COLO668 (cell line): ENCODE results near the gene MXRA7.
"Not testable (repeated sequence)": the region's sequence is repeated elsewhere in the genome, so short reads cannot be mapped to it uniquely, and the experiment has no call there.

Experiments
- DNase-seq: peaks from one replicate; lab custom pipeline; 2025; ENCODE audit not compliant: unreplicated experiment; lab: John Stamatoyannopoulos, UW

Gene MXRA7

DNA sequence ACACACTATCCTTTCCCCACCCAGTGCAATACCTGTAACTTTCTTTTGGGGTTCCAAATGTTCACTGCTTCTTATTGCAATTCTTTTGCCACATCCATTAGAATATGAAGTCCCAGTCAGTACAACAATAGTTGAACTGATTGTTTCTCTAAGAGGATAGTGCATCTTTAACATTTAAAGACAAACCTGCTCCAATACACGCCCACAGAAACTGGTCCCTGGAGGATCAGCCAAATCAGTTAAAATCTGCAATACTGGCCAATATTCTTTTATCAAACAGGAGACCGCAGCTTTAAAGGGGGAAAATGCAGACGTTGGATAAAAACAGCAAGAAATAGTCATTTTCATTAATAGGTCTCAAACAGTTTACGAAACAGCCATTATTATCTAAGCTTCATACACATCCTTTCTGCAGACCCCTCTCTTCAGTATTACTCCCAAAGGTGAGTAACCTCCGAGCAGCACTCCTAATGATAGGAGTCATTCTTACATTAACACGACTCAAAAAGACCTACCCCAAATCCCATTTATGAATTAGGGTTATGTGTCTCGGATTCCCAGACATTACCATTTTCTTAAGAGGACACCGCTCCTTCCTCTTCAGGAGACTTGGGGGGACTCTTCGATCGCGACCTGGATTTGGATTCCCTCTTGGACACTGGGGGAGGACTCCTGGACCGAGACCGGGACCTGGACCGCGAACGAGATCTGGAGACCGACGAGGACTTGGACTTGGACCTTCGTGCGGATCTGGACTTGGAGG is 25.0 kb upstream of the MXRA7 start:
- no peak for DNase-seq

DNA sequence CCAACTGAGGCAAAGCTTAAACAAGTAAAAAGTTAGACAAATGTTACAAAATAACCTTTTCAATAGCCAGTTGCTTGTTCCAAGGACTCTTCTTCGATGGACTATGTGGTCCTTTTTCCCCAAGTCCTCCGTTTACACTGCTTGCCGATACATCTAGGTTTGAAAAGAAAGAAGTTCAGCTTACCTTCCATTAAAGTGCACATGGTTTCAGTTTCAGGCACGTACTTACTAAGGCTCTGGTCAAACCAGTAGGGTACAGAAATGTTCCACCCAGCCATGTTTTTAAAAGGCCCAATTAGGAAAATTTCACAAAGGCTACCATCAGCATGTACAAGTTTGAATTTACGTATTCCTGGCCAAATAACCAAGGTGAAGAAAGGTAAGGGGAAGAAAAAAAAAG is 24.2 kb upstream of the MXRA7 start:
- no peak for DNase-seq

DNA sequence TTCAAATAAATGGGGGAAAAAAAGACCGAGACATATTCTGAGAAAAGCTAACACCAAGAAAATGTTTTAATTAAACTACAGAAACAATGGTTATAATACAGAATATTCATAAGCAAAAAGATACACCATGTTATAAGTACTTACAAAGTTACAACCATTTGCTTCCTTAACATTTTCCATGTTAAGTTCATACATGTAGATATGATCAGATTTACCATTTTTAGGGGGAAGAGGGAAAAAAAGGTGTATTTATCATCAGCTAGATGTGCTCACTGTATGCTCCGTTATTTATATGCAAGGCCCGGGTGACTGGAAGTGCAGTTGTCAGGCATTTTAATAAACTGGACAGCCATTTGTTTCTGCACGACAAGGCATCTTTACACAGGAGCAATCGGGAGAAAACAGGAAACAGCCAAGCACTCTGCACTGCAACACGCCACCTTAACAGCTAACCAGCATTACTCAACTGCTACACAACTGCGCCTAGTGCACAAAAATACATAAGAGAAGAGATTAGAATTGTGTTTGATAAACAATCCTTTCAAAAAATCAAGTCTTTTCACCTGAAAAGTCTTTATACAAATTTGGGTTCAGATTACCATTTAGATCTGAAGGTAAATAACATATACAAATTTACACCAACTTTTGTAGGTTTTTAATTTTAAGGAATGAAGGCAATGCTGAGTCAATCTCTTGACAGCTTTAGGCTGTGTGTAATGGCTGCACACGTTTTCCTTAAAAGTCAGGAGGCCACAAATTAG is 23.5 kb upstream of the MXRA7 start:
- no peak for DNase-seq

DNA sequence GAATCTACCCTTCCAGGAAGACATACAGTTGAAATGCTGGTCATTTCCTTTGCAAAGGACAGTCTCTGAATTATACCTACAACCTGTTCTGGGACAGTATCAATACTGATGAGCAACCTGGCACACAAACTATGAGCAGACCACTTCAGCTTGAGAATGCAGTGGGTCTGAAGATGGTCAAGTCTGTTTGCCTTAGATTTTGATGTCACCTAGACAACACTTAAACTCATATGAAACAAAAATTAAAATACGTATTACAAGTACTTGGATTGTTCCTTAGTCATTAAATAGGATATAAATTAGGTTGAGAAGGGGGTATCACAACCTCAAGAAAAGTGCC is 22.8 kb upstream of the MXRA7 start:
- no peak for DNase-seq

DNA sequence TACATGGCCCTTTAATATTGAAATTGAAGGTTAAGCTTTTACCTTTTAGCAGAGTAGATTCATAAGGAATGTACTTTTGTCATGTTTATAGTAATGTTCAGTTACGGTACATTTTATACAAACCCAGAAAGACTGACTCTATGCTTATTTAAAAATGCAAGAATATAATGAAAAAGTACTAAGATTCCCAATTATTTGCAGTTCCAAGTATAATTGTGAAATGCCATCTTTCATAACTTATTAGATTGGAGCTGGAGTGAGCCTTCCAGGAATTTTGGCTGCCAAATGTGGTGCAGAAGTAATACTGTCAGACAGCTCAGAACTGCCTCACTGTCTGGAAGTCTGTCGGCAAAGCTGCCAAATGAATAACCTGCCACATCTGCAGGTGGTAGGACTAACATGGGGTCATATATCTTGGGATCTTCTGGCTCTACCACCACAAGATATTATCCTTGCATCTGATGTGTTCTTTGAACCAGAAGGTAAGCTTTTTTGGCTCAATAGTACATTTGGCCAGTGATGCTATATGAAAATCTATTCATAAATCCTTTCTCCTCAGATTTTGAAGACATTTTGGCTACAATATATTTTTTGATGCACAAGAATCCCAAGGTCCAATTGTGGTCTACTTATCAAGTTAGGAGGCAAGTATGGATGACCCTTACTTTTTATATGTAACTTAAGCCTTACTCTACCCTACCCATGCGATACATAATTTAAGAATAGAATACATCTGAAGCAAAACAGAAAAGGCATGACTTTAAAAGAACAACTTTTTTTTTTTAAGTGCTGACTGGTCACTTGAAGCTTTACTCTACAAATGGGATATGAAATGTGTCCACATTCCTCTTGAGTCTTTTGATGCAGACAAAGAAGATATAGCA is 22.2 kb upstream of the MXRA7 start:
- DNase-seq, result no peak

- not testable (repeated sequence) for DNase-seq
Measured at GRCh38 chr17:76731800-76732733, 21.3 kb upstream of the MXRA7 start.

DNA sequence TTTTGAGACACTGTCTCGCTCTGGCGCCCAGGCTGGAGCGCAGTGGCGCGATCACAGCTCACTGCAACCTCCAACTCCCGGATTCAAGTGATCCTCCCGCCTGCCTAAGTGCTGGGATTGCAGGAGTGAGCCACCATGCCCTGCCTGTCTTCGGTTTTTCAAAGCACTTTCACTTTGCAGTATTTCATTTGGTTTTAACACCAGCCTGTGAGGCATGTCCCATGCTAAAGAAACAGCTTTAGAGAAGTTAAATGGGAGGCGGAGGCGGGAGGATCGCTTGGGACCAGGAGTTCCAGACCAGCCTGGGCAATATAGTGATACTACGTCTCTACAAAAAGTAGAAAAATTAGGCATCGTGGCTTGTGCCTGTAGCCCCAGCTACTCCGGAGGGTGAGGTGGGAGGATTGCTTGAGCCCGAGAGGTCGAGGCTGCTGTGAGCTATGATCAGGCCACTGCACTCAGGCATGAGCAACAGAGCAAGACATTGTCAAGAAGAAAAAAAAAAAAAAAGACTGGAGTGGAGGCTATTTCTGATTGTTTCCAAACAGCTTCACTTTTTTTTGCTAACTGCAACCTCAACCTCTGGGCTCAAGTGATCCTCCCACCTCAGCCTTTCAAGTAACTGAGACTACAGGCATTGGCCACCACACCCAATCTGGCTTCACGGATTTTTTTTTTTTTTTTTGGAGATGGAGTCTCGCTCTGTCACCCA is 17.1 kb upstream of the MXRA7 start:
- no peak for DNase-seq

DNA sequence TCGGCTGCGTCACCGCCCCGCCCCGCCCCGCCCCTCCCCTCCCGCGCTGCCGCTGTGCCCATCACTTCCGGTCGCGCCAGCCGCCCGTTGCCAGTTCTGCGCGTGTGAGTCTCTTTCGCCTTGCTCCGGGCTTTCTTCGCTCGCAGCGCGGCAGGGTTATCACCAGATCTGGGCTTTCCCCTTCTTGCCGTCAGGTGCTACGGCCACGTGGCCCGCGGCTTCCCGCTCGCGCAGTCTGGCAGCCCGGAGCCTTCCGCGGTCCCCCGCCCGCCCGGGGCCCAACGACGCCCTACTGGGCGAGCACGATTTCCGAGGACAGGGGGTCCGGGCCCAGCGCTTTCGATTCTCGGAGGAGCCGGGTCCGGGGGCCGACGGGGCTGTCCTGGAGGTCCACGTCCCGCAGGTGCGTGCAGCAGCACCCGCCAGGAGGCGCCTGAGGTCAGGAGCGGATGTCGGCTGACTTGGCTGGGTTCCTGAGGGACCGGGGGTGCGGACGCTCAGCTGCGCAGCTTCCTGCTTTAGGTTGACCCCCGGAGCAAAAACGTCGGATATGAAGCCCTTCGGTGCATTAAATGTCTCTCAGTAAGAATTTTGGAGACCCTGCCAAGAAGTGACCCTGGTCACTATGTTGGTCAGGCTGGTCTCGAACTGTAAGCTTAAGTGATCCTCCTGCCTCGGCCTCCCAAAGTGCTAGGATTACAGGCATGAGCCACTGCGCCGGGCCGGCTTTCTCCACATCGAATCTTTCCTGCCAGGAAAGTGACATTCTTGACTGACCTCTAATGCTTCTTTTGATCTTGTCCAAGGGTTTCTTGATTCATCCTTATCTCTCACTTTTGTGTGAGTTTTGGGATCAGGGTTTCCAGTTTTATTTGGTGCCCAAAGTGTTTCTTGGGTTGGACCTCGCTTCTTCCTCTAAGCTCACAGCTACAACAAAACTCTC is 16.3 kb upstream of the MXRA7 start, which contains the start of gene METTL23:
Gene METTL23, plus strand, starts transcription at position 64 of the 943 bp plus-strand sequence. CDS start 2,872 bp downstream, outside the sequence.
- peak; percentile 71 for DNase-seq

DNA sequence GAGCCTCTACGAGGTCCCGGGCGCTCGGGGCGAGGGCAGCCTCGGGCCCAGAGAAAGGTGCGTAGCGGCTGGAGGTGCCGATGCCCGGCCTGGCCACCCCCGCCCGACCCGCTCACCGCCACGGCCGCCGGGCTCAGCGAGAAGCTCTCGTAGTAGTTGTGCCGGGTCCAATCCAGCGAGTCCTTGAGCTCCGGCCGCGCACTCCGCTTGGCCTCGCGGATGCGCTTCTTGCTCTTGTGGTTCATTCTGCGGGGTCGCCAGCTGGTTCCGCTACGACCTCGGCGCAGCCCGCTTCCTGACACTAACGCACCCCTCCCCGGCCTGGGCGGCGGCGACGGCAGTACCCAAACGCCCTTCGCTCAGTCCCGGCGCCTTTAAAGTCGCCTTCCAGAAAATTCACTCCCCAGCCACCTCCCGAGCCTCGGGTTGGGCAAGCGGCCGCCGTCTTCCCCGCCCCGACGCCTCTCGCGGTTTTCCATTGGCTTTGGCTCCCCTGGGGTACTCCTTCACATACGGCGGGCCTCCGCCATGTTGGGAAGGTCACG is 15.5 kb upstream of the MXRA7 start, which contains the start of gene JMJD6:
Gene JMJD6, minus strand, starts transcription at position 376 of the 545 bp plus-strand sequence. Its CDS starts 131 bp downstream, at position 245.
- DNase-seq, result peak; percentile 90

GRCh38 chr17:76725580-76726230 is 14.9 kb upstream of the MXRA7 start:
- peak; percentile 47 for DNase-seq

- no peak for DNase-seq
Measured at GRCh38 chr17:76723812-76724211, 13.0 kb upstream of the MXRA7 start.

- DNase-seq, result not testable (repeated sequence)
Measured at GRCh38 chr17:76722977-76723376, 12.2 kb upstream of the MXRA7 start.

GRCh38 chr17:76722279-76722678 is 11.5 kb upstream of the MXRA7 start:
- DNase-seq, result no peak

DNA sequence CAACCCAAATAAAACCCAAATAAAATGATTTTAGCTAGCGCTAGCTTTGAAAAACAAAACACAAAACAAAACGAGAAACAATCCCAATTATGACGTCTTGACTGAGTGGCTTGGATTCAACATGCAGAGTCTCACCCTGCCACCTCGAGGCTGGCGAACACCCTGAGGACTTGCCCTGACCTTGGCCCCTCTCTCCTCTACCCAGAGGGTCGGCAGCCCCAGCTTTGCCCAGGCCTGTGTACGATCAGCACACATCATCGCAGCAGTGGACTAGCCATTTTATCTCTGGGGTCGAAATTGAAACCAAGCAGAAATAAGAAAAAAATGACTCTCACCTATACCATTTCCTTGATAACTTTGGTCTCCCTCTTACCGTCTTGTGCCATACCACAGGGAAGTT is 10.7 kb upstream of the MXRA7 start:
- no peak for DNase-seq

GRCh38 chr17:76720941-76721340 is 10.2 kb upstream of the MXRA7 start:
- no peak for DNase-seq

DNA sequence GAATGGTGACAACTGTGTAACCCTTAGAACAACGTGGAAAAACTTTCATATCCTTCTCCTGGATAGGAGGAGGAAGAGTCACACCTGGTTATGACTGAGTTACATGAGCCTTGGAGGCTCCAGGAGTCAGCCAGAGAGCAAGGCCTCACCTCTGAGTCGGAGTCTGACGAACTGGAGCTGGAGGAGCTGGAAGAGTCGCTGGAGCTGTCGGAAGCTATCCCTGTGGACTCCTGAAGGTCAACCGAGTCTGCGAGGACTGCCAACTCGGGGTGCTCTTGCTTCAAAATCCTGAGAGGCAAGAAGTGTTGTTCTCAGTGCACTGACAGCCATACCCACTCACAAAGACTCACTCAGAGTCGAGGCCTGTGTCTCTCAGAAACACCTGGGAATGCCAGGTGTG is 9.4 kb upstream of the MXRA7 start:
- DNase-seq, result no peak

DNA sequence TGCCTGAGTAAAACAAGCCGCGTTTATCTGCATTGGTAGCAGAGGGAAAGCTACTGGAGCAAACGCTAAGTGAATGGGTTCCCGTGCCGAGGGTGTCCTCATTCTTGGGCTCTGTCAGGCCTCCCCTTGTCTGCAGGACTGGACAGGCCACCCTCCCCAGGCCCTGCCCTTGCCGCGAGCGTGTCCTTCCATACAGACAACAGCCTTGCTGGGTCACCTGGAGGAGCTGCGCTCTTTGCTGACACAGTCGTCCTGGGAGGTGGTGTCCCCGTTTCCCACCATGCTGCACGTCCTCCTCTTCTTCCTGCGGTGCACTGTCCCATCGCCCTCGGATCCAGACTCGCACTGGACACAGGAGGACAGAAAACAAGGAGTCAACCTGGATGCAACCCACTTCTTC is 7.8 kb upstream of the MXRA7 start:
- no peak for DNase-seq

DNA sequence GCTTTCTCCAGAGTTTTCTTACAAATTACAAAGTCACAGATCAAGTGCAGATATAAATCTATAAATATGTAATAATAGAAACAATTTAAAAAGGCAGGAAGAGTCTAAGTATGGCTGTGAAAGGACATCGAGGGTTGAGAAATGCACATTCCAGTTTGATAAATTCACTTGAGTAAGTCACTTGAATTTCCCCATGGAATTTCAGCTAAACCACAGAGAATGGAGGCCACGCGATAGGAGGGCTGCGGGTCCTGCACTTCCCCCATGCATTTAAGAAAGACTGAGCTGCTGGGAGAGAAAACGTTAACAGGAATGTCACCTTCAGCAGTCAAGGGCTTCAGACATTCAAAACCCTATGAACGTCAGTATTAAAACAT is 6.1 kb upstream of the MXRA7 start:
- DNase-seq, result no peak
